GM19324 (cell line): Measurements from ENCODE around the gene PCDHGA5.
"Not testable (repeated sequence)": the region's sequence is repeated elsewhere in the genome, so short reads cannot be mapped to it uniquely, and the experiment has no call there.

Experiments
- ATAC-seq: cut with Tn5 transposase; IDR thresholded peaks from one replicate; pipeline ENCODE4 v1.9.1; 2021; ENCODE audit warnings: mild to moderate bottlenecking, moderate library complexity; ENCODE audit not compliant: unreplicated experiment, low FRiP score

Gene PCDHGA5

GRCh38 chr5:141349917-141350619 is 13.9 kb upstream of the PCDHGA5 start, which contains the start of gene PCDHGB1:
TSS of gene PCDHGB1 (plus strand) at chr5:141350099. CDS start at chr5:141350261, 162 bp downstream.
- no peak for ATAC-seq

GRCh38 chr5:141351591-141351990 is 12.4 kb upstream of the PCDHGA5 start:
- no peak for ATAC-seq

GRCh38 chr5:141354900-141355469 is 9.0 kb upstream of the PCDHGA5 start, which contains the start of gene PCDHGA4:
TSS of gene PCDHGA4 (plus strand) at chr5:141355021. CDS start at chr5:141355108, 87 bp downstream.
- ATAC-seq, result no peak

GRCh38 chr5:141355641-141356040 is 8.3 kb upstream of the PCDHGA5 start:
- no peak for ATAC-seq

- ATAC-seq, result no peak
Observed at GRCh38 chr5:141356133-141356532, 7.8 kb upstream of the PCDHGA5 start.

- no peak for ATAC-seq
Observed at GRCh38 chr5:141356950-141357349, 7.0 kb upstream of the PCDHGA5 start.

- ATAC-seq, result no peak
Observed at GRCh38 chr5:141359790-141360426, 4.1 kb upstream of the PCDHGA5 start, which contains the start of gene PCDHGB2. TSS of gene PCDHGB2 (plus strand) at chr5:141359994. CDS start at chr5:141360136, 142 bp downstream.

GRCh38 chr5:141360685-141361084 is 3.3 kb upstream of the PCDHGA5 start:
- ATAC-seq, result no peak

GRCh38 chr5:141362719-141363118 is 1.2 kb upstream of the PCDHGA5 start:
- no peak for ATAC-seq

GRCh38 chr5:141366016-141366896 is 2.3 kb downstream of the PCDHGA5 start:
- no peak for ATAC-seq

GRCh38 chr5:141369994-141370848 is 6.3 kb downstream of the PCDHGA5 start, which contains the start of gene PCDHGB3:
TSS of gene PCDHGB3 (plus strand) at chr5:141370242. CDS start at chr5:141370395, 153 bp downstream.
- no peak for ATAC-seq

GRCh38 chr5:141371572-141372475 is 7.9 kb downstream of the PCDHGA5 start:
- ATAC-seq, result no peak

- no peak for ATAC-seq
Observed at GRCh38 chr5:141373673-141374317, 9.8 kb downstream of the PCDHGA5 start, which contains the start of gene PCDHGA6. TSS of gene PCDHGA6 (plus strand) at chr5:141373891. CDS start at chr5:141374084, 193 bp downstream.

GRCh38 chr5:141374627-141375026 is 10.7 kb downstream of the PCDHGA5 start:
- ATAC-seq, result no peak

- ATAC-seq, result not testable (repeated sequence)
Observed at GRCh38 chr5:141375444-141376155, 11.6 kb downstream of the PCDHGA5 start.

GRCh38 chr5:141382469-141383294 is 18.7 kb downstream of the PCDHGA5 start, which contains the start of gene PCDHGA7:
TSS of gene PCDHGA7 (plus strand) at chr5:141382742. CDS start at chr5:141382900, 158 bp downstream.
- no peak for ATAC-seq
